Measurements from ENCODE around the gene RFX7. TPM values are rescaled to one million over a fixed set of nuclear protein-coding genes. Genes with fewer than 3 reads are reported as not detected.

RFX7 gene
- total RNA-seq, 1 experiment from 2014 or later = 43.4 TPM

GRCh38 chr15:56291741-56292140, 48.1 kb upstream of the RFX7 start:
- no peaks in the 10 kb centered on the region for H3K27me3 ChIP-seq (ENCODE audit: insufficient read depth, low read length)
- Mint-ChIP-seq H3K4me1 (peaks cover 13 to 16% of the 10 kb centered on the region in 2 experiments; a peak in 3 of 4 replicates), H3K9me3 (peaks cover 3 to 5% of the 10 kb centered on the region in 2 experiments; a peak in 1 of 5 replicates), H3K36me3 (ENCODE audit: insufficient read depth in 1 of 3, low read depth in 3 of 3) (peaks cover 0 to 5% (median 2%) of the 10 kb centered on the region in 3 experiments; a peak in 1 of 7 replicates), H3K27ac (no peak overlapping the region), H3K4me3 (no peak overlapping the region), H3K27me3 (ENCODE audit: low read depth) (no peaks in the 10 kb centered on the region)
- WGBS (ENCODE audit: extremely low coverage, insufficient read length, low lambda C conversion rate) = no CpG with 5 or more reads among the region's 2 CpGs
- no peak overlapping the region for H3K9ac ChIP-seq (ENCODE audit: extremely low read depth, insufficient read length, low read length)
- H3K4me2 ChIP-seq (ENCODE audit: insufficient read depth, insufficient read length, low read length) = no peak overlapping the region
- no peak overlapping the region for H2BK12ac ChIP-seq (ENCODE audit: insufficient read length, low read depth, low read length)
- H3K4me1 ChIP-seq (ENCODE audit: insufficient read depth, low read length) = peaks cover 2% of the 10 kb centered on the region; the same call in 1 of the 2 replicates
- H4K8ac ChIP-seq (replicated peaks; ENCODE audit: insufficient read length, low read depth, low read length) = no peak overlapping the region
- peaks cover 3% of the 10 kb centered on the region for H3K23me2 ChIP-seq (ENCODE audit: insufficient read length, low read depth, low read length, poor library complexity, severe bottlenecking)
- no peak overlapping the region for H3K4ac ChIP-seq (ENCODE audit: low read depth, low read length)
- no peaks in the 10 kb centered on the region for H3K9me3 ChIP-seq (ENCODE audit: control insufficient read depth, low read depth, low read length)
- no peak overlapping the region for H3K18ac ChIP-seq (ENCODE audit: insufficient read length, low read depth, low read length)
- H3K79me1 ChIP-seq (ENCODE audit: insufficient read depth, low read depth, low read length, poor library complexity, severe bottlenecking) = no peaks in the 10 kb centered on the region
- no peak overlapping the region for H3K27ac ChIP-seq (ENCODE audit: insufficient read length, low read depth, low read length)
- no peak overlapping the region for H2BK15ac ChIP-seq (ENCODE audit: low read depth, low read length)
- no peak overlapping the region for H4K5ac ChIP-seq (ENCODE audit: insufficient read length, low read depth, low read length)
- H3K79me2 ChIP-seq (ENCODE audit: insufficient read depth, low read length) = no peaks in the 10 kb centered on the region
- H3K14ac ChIP-seq (ENCODE audit: insufficient read depth, low read length) = no peak overlapping the region
- no peaks in the 10 kb centered on the region for H4K20me1 ChIP-seq (ENCODE audit: control insufficient read depth, insufficient read depth, insufficient read length)
- H2BK5ac ChIP-seq (ENCODE audit: insufficient read length, low read length) = no peak overlapping the region
- peak overlapping the region; percentile 45 for H2BK20ac ChIP-seq (ENCODE audit: low read depth, low read length, poor library complexity, severe bottlenecking)
- no peak overlapping the region for H2AFZ ChIP-seq (ENCODE audit: low read length)
- no peak overlapping the region for H3T11ph ChIP-seq (ENCODE audit: low read length)
- H3K23ac ChIP-seq (ENCODE audit: insufficient read length, low read depth, low read length) = no peak overlapping the region
- no peak overlapping the region for H2AK5ac ChIP-seq (ENCODE audit: insufficient read length, low read length)
- H4K91ac ChIP-seq (ENCODE audit: insufficient read length, low read depth, low read length) = no peak overlapping the region
- no peak for DNase-seq
- H3K56ac ChIP-seq (ENCODE audit: insufficient read length, low read depth, low read length) = no peak overlapping the region
- TF ChIP-seq CTCF (conservative IDR thresholded peaks at IDR 0.05) = no peak
- H2BK120ac ChIP-seq (ENCODE audit: low read depth, low read length, poor library complexity, severe bottlenecking) = no peak overlapping the region

All from H9 (cell line).